GM21360 (cell line): Measurements from ENCODE around the gene TAX1BP1.
A peak's percentile ranks its signal among the peaks of the same experiment; 100 is the strongest.
"Not testable (repeated sequence)": the region's sequence is repeated elsewhere in the genome, so short reads cannot be mapped to it uniquely, and the experiment has no call there.

Source experiments
- ATAC-seq: cut with Tn5 transposase; IDR thresholded peaks from one replicate; pipeline ENCODE4 v1.9.1; 2021; ENCODE audit warnings: mild to moderate bottlenecking, moderate library complexity; ENCODE audit not compliant: unreplicated experiment

Gene TAX1BP1

DNA sequence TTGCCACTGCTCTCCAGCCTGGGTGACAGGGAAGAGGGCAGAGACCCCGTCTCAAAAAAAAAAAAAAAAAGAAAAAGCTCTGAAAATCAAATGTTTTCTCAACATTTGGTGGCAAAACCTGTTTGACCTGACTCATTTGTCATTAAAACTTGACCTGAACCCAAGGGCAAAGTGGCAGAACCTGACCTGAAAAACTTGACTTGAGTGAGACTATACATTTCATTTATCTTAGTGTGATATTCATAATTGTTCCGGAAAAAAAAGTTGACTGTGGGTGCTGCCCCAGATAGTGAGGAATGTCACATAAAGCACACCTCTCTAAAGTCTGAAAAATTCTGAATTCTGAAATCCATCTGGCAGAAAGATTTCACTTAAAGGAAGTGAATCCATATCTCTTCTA lies 2.3 kb upstream of the TAX1BP1 start:
- no peak for ATAC-seq

DNA sequence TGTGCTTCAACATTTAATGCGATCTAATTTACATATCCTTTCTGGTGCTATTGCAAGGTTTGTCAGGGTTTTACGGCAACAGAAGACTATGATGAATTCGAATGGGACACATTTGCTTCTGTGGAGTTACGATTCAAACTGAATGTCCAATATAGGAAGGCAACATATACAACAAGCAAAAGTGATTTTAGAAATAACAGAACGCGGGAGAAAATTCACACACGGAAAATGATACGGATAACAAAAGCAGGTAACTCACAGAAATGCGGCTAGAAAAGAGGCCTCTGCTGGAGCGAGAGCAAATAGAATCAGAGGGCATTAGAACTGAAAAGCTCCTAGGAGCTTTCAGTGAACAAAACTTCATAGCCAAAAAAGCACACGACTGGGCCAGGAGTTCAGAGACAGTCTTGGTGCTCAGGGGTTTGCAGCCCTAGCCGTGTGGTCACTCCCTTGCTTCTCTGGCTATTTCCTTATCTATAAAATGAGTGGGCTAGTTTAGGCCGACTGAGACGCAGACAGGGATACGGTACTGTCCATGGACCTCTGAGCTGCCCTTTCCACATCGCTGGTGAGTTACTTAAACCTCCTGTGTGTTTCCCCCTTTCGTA lies 557 bp upstream of the TAX1BP1 start:
- peak; percentile 33 for ATAC-seq

DNA sequence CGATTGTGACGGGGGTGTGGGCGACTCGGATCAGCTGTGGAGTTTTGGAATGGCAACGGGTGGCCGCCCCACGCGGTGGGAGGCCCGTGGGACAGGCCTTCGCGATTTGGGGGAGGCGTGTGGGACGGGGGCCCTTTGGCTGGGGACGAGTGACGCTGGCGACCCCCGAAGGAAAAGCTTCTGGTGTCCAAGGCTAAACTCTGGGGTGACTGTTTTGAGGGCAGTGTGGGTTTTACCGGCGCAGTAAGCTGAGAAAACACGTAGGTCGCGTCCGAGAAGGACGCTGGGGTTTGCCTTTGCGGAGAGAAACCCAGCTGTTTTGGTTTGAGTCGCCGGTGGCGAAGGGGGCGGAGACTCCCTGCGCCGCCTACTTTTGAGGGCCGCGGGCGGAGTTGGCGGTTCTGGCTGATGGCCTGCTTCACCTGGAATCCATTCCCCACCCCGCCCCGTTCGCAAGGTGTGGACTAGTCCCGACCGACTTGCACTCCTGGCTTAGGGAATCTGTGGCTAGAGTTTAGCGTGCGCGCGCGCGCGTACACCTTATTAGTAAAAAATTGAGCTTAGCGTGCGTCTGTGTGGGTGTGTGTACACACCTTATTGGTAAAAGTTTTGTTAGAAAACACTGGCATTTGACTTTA lies 606 bp downstream of the TAX1BP1 start:
- peak; percentile 65 for ATAC-seq

GRCh38 chr7:27742091-27742710 lies 2.2 kb downstream of the TAX1BP1 start:
- not testable (repeated sequence) for ATAC-seq

GRCh38 chr7:27745064-27745583 lies 5.2 kb downstream of the TAX1BP1 start:
- no peak for ATAC-seq

- no peak for ATAC-seq
Measured at GRCh38 chr7:27746486-27746885, 6.5 kb downstream of the TAX1BP1 start.

GRCh38 chr7:27746978-27747377 lies 7.0 kb downstream of the TAX1BP1 start:
- ATAC-seq: no peak

DNA sequence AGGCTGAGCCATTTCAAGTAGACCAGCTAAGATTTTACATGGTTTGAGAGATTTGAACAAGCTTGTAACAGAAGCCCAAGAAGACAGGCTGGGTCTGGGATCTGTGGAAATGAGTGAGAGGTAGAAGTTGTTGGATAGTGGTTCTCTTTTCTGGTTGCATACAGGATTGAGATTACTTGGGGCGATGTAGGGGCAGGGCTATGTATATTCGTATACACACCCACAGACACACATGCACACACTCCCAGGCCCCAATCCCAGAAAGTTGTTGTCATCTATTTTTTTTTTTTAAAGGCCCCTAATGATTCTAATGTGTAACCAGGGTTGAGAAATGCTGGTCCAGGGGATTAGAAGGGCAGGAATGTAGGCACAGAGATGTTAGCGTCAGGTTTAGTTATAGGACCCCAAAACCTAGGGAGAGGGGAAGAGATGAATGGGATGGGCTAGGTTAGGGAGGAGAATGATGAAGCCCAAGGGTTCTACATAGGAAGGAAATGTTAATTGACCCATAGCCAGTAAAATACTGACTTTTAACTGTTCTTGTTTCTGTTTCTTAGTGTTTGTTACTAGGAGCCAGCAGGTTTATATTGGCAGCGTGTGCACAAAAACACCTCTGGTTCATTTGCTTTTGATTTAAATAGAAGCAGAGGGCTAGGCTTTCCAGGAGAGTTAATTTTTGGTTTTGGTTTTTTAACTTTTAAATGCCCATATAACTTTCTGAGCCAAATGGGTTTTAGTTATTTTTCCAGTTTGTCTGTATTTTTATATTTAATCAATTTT lies 7.8 kb downstream of the TAX1BP1 start:
- ATAC-seq: no peak

GRCh38 chr7:27750316-27750715 lies 10.4 kb downstream of the TAX1BP1 start:
- no peak for ATAC-seq

DNA sequence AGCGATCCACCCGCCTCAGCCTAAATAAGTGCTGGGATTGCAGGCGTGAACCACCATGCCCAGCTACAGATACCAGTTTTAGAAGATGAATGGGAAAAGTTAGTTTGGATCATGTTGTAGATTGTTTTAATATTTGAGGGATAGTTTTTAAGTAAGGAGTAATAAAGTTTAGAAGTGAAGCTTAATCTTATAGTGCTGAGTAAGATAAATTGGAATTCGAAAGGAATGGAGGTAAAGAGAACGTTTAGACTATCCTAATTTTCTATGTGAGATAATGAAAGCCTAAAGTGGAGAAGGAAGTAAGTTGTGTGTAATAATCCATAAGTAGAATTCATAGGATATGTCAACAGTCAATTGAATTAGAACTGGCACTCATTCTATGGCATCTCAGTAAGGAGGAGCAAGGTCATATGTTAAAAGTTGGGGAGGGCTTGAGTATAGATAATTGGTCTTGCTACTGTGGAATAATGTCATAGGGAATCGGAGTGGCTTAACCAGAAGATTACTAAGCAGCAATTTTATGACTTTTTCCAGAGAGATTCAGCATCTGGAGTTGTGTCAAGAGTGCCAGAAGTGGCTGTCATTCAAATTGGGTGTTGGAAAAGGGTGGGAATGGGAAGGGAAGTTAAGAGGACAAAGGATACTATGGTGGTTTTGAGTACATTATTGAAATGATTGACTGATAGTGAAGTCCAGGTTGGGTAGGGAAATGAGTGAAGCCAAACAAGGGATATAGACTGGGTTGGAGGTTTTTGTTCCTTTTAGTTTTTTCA lies 12.1 kb downstream of the TAX1BP1 start:
- ATAC-seq: no peak

- no peak for ATAC-seq
Measured at GRCh38 chr7:27753863-27754262, 13.9 kb downstream of the TAX1BP1 start.

DNA sequence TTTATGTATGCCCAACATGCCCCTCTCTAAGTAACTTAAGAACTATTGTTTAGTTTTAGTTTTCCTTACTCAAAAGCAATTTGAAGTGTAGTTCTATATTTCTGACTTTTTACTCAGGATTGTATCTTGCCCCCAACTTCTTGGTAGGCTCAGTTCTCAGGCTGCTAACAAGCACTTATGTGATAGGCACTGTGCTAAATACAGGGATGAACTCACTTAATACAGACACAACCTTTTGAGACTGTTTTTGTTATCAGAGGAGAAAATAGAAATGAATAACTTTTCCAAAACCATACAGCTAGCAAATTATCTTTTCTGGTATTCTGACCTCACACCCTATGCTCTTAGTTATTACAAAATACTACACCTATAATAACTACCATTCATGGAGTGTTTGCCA lies 16.3 kb downstream of the TAX1BP1 start:
- ATAC-seq: no peak

GRCh38 chr7:27759491-27759890 lies 19.5 kb downstream of the TAX1BP1 start:
- ATAC-seq: no peak

- ATAC-seq: no peak
Measured at GRCh38 chr7:27762062-27762461, 22.1 kb downstream of the TAX1BP1 start.

DNA sequence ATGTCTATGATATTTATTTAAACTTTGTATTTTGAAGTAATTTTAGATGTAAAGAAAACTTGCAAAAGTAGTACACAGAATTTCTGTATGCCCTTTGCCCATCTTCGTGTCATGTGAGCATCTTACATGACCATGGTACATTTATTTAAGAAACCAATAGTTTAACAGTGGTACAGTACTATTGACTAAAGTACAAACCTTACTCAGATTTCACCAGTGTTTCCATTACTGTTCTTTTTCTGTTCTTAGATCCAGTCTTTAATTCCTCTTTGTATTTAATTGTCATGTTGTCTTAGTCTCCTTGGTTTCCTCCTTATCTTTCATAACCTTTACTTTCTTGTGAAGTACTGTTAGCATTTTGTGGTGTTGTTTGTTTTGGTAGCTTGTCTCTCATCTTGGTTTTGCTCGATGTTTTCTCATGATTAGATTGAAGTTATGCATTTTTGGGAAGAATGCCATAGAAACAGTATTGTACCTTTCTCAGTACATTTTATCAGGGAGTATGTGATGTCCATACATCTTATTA lies 24.1 kb downstream of the TAX1BP1 start:
- ATAC-seq: no peak

DNA sequence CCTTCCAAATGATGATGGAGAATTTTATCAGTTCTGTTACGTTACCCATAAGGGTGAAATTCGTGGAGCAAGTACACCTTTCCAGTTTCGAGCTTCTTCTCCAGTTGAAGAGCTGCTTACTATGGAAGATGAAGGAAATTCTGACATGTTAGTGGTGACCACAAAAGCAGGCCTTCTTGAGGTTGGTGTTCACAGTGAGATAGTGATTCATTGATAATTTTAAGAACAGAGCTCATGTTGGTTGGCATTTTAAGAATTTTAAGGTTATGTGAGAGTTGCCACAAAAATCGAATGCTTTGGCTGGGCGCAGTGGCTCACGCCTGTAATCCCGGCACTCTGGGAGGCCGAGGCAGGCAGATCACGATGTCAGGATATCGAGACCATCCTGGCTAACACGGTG lies 25.9 kb downstream of the TAX1BP1 start:
- ATAC-seq: no peak

GRCh38 chr7:27767374-27767773 lies 27.4 kb downstream of the TAX1BP1 start:
- ATAC-seq: no peak

GRCh38 chr7:27771111-27771510 lies 31.1 kb downstream of the TAX1BP1 start:
- no peak for ATAC-seq

DNA sequence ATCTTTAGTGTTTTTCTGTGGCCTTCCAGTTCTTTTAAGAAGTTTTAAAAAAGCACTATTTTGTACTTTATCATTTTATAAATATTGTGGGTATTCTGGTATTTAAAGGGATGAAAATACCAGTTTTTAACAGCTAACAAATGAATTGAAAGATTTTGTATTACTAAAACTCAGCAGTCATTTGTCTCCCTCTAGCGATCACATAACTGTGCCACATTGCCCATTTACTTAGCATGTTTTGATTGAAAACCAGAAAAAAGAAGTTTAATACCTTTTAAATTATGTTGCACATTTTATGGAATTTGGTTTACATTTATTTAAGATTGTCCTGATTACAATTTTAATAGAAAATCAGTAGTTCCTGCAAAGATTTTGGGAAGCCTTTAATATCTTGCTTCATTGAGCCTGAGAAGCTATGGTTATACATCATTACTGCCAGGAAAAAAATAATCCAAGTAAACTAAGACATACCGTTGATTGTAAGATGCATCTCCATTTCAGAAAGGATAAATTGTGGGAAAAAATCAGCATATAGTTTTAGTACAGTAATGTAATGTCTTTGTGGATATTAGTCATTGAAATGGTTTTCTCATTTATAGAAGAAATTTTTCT lies 34.9 kb downstream of the TAX1BP1 start:
- no peak for ATAC-seq

DNA sequence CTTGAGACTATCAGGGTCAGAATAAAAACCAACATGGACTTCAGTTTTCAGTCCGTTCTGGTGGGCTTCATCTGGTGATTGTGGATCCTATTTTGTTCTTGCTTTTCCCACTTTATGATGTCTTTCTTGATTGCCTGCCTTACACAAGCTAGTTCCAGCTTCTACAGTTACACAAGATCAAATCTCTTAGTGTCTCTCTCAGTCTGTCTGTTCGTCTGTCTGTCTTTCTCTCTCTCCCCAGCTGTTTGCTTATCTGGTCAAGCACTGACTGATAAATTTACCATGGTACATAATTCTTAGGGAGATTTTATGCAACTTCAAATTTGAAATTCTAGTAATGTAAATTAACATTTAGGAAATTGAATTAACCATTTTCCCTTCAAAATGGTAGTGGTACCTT lies 35.8 kb downstream of the TAX1BP1 start:
- no peak for ATAC-seq
